HG02970 (cell line): ENCODE results near the gene GSN.

Source experiments
- ATAC-seq: cut with Tn5 transposase; IDR thresholded peaks from one replicate; pipeline ENCODE4 v1.9.1; 2021; ENCODE audit warnings: mild to moderate bottlenecking, moderate library complexity, moderate number of reproducible peaks; ENCODE audit not compliant: unreplicated experiment, low FRiP score

Gene GSN

DNA sequence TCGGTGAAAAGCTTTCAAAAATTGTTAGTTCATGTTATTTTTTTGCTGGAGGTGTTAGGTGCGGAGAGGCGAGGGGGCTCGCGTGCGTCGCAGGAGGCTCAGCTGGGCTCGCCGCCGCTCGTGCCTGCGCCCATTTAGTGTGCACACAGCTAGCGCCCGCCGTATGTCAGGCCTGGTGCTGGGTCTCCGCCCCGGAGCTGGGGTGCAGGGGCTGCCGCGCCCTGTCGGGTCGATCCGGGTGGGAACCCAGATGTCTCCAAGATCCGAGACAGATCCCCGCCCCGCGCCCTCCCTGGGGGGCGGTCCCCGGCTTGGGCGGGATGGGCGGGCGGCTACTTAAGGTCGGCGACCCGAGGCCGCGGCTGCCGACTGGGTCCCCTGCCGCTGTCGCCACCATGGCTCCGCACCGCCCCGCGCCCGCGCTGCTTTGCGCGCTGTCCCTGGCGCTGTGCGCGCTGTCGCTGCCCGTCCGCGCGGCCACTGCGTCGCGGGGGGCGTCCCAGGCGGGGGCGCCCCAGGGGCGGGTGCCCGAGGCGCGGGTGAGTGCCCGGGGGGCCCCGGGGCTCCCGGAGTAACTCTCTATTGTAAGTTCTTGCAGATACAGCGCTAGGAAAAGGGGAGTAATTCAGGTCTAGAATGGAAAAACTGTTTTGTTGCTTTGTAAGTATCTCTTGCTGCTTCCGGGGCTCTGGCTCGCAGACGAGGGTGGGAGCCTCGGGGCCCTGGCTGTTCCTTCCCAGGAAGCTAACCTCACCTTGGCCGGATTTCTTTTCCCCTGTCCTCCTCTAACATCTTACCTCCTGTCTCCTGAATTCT, 31.7 kb downstream of the GSN start:
- no peak for ATAC-seq

DNA sequence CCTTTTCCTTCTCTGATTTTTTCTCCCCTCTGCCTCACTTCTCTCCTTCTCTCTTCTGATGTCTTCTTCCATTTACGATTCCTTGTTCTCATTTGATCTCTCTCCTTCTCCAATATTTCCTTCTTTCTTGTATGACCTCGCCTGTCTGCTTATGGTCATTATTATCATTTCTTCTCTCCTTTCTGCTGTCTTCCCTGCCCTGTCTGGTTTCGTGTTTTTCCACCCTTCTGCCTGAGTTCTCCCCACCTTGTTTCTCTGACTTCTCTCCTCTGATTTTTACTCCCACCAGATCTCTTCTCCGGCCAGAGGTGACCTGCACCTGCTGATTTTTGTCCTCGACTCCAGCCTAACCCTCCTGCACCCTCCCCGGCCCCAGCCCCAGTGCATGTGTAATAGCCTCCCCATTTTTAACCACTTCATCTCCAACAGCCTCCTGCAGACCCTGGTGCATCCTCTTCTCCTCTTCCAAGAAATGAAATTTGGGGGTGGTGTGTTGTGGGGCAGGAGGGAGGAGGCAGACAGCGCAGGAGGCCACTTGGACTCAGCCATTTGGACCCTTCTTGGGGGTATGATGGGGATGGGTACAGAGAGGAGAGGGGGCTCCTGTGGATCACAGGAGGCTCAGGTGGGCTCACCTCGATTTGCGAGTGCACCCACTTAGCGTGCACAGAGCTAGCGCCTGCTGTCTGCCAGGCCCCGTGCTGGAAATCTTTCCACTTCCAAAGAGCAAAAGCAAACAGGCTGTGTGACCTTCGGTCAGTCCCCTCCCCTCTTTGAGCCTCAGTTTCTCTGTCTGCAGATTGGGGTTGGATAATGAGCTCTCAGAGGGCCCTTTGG, 32.5 kb downstream of the GSN start:
- no peak for ATAC-seq

DNA sequence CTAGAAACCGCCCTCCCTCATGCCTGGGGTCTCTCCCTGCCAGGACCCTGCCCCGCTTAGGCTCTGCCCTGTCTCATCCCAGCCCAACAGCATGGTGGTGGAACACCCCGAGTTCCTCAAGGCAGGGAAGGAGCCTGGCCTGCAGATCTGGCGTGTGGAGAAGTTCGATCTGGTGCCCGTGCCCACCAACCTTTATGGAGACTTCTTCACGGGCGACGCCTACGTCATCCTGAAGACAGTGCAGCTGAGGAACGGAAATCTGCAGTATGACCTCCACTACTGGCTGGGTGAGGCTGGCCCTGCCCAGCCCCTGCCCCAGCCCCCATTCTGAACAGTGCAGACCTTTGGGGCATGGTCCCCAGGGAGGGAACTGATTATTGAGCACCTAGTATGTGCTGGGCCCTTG, 33.9 kb downstream of the GSN start:
- no peak for ATAC-seq

DNA sequence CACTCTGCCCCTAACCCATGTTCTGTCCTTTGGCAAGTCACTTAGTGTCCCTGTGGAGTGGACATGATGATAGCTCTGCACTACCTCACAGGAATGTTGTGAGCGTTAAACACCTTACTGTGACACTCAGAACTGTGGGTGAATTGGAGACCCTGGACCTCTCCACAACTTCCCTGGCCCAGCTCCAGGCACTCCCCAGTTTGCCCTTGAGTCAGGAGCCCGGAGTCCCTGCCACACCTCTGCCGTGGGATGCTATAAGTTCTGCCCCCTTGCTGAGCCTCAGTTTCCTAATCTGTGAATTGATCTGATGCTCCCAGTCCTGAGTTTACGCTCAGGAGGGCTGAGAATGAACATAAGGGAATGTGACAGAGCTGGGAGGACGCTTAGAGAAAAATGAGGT, 34.4 kb downstream of the GSN start:
- no peak for ATAC-seq

DNA sequence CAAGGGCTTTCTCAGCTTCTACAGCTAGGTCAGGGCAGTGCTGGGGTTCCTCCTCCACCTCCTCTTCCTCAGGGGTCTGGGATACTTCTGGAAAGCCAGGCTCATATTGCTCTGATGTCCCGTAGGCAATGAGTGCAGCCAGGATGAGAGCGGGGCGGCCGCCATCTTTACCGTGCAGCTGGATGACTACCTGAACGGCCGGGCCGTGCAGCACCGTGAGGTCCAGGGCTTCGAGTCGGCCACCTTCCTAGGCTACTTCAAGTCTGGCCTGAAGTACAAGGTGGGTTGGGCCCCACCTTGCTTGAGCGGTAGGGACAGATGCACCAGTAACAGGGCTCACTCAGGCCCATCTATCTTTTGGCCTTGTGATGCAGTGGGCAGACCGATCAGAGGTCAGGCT, 34.8 kb downstream of the GSN start:
- no peak for ATAC-seq

DNA sequence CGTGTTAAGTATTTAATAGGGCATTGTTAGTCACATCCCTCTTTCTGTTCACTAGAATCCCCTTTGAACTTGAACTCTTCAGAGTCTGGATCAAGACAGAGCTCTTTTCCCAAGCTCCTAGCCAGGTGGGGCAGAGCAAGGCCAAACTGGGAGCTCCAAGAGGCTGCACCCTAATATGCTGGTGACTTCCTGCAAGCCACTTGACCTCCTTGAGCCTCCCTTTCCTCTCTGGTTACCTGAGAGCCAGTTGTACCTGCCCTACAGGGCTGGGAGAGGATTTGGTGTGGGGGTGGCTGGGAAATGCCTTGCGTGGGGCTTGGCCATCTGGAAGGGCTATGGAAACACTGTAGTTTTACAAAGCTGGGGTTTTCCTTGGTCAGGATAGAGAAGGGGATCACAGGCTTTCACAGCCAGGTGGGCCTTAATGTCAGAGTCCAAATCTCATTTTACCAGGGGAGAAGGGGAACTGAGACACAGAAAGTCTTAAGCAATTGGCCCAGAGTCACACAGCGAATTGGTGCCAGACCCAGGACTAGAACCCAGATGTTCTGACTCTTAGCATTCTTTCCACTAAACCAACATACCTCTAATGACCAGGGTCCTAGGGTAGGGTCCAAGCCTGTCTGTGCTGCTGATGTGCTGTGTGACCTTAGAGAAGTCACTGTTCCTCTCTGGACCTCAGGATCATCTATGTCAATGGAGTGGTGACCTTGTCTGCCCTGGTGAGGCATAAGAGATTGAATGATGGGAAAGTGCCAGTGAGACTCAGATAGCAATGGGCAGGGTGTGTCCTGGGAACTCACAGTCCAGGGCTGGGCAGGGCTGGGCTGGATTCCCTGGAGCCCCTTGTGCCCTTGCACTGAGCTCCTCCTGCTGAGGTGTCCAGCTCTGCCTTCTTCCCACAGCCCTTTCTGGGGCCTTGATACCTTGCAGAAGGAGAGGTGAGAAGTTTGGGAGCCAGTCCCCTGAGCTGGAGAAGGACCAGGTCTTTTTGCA, 35.8 kb downstream of the GSN start:
- ATAC-seq = no peak

DNA sequence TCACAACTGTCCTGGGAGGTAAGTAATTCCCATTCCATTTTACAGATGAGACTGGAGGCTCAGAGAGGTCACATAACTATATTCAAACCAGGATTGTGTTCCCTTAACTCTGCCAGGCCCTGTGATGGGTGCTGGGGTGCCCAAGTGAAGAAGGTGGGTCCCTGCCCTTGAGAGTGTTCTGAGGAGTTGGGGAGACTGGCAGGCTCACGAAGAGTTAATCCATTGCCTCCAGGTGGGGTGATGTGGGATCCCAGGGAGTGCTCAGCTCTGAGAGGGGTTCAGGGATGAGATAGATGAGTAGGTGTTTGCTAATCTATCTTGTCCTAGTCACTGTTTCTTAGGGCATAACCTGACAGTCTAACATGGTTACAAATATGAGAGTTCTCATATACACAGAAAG, 36.7 kb downstream of the GSN start:
- no peak for ATAC-seq

DNA sequence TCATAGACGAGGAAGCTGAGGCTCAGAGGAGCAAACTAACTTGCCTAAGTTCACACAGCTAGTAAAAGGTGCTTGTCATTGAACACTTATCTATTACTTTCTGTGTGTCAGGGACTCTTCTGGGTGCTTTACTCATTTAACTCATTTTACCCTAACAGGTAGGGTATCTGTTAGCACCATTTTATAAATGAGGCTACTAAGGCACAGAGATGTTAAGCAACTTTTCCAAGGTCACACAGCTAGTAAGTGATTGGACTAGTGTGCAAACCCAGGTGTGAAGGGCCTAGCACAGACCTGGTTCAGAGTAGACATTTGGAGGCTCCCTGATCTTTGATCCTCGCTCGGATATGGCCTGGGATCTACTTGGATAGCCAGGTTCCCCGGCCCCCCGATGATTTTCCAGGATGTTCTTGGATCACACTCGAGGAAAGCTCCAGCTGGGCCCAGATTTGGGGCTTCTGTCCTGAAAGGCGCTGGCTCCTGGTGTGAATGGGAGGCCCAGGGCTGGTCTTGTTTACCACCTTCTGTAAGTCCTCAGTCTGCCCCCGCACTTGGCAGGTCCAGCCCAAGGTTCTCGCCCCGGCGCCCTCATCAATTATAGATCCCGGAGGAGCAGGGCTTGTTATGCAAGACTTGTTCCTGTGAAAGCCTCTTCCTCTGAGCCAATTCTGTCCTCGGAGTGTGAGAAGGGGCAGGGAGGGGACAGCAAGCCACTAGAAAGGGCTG, 37.5 kb downstream of the GSN start:
- ATAC-seq = no peak

DNA sequence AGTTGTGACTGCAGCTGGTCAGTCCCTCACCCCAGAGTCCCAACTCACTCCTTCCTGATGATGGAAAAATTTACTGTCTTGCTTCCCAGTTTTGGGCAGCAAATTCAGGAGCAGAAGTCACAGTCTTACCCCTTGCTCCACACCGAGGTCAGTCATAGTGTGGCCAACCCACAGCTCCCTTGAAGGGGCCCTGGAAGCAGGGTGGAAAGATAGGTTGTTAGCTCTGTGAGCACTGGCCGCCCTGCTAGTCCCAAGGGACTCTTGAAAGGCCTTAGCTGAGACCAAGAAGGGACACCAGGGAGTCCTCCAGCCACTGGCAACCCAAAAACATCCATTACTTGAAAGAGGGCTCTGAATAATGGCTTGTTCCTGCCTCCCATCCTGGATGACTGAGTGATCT, 40.0 kb downstream of the GSN start:
- ATAC-seq = no peak

DNA sequence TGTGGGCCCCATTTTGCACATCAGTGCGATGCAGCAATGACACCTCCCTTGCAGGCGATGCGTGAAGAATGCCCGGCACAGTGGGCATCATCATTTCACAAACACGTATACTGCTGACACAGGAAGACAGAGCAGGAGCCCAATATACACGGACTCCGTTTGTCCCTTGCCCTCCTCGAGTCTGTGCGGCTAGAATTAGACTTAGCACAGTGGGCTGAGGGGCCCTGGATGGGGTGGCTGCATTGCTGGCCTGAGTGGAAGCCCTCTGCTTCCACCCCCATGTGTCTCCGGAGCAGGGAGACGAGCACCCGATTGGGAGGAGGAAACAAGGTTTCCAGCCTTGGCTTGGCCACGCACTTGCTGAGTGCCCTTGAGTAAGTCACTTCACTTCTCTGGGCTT, 40.8 kb downstream of the GSN start:
- ATAC-seq = no peak

DNA sequence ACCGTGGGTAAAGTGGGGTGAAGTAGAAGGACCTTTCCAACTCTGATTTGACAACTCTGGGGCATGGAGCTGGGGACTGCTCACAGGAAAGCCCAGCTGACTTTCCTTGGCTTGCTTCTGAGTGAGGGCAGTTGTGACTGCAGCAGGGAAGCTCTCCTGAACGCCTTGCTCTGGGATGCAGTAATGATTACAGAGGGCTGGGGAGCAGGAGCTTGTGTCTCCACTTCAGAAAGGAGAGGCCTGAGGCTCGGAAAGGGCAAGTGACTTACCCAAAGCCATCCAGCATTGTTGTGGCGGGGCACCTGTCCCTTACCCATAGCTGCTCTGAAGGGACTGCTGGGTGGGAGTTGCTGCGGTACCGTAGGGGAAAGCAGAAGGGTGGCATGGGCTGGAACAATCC, 41.2 kb downstream of the GSN start:
- no peak for ATAC-seq

DNA sequence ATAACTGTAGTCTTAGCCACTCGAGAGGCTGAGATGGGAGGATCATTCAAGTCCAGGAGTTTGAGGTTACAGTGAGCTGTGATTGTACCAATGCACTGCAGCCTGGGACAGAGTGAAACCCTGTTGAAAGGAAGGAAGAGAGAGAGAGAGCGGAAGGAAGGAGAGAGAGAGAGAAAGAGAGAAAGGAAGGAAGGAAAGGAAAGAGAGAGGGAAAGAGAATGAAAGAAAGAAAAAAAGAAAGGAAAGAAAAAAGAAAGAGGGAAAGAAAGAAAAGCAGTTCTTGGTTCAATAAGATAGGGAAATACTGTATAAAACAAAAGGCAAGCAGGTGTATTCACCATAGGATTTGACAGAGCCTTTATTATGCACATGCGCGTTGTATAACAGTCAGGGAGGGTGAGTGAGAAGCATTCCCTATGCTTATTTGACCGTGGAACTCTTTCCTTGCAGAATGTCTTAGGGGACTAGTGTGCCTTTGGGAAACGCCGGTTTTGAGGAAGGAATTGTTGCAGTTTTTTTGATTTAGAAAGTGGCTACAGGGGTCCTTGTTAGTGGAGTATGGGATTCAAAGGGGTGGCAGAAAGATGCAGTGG, 42.0 kb downstream of the GSN start:
- ATAC-seq = no peak

DNA sequence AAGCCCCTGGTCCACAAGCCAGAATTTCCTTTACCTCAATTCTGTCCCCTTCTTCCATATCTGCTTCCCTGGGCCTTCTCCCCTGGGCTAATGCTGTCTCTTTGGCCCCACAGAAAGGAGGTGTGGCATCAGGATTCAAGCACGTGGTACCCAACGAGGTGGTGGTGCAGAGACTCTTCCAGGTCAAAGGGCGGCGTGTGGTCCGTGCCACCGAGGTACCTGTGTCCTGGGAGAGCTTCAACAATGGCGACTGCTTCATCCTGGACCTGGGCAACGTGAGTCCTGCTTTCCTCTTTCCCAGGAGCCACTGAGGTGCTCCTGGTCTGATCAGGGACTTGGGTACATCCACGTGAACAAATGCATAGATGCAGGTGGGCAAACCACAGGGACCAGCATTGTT, 42.6 kb downstream of the GSN start:
- no peak for ATAC-seq

DNA sequence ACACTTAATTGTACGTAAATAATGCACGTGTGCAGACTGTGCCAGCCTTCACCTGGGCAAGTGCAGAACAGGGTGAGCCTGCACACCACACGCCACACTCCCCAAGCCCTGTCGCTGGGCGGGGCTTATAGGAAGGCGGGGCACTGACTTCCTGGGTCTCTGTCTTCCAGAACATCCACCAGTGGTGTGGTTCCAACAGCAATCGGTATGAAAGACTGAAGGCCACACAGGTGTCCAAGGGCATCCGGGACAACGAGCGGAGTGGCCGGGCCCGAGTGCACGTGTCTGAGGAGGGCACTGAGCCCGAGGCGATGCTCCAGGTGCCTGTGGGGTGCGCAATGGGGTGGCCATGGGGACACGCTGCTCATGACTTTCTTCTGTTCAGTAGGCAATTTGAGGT, 44.2 kb downstream of the GSN start:
- ATAC-seq = no peak

DNA sequence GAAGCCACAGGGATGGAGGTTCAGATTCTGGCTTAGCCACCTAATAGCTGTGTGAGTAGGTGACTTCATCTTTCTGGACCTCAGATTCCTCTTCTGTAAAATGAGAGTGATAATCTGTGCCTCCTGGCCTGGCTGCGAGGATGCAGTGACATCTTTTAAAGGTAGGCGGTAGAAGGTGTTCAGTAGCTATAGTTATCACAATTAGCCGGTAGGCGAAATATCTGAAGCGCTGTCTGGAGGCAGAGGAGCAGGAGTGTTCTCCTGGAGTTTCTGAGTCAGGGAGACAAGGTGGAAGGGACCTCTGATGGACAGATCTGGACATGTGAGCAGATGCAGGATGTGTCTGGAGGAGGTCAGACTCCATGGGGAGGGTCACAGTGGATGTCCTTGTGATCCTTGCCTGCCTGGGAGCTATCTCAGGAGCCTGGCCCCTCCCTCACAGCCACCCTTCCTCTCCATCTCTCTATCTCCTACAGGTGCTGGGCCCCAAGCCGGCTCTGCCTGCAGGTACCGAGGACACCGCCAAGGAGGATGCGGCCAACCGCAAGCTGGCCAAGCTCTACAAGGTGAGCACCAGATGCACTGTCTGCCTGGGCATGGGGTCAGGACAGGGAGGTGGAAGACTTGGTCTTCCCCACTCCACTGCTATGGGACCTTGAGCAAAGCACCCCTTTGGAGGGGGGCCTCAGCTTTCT, 45.6 kb downstream of the GSN start:
- no peak for ATAC-seq

DNA sequence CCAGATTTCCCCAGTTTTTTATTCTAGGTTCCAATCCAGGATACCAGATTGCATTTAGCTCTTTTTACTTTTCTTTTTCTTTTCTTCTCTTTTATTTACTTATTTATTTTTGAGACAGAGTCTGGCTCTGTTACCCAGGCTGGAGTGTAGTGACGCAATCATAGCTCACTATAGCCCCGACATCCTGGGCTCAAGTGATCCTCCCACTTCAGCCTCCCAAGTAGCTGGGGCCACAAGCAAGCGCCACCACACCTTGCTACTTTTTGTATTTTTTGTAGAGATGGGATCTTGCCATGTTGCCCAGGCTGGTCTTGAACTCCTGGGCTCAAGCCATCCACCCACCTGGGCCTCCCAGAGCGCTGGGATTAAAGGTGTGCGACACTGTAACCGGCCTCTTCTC, 48.4 kb downstream of the GSN start:
- ATAC-seq = no peak

DNA sequence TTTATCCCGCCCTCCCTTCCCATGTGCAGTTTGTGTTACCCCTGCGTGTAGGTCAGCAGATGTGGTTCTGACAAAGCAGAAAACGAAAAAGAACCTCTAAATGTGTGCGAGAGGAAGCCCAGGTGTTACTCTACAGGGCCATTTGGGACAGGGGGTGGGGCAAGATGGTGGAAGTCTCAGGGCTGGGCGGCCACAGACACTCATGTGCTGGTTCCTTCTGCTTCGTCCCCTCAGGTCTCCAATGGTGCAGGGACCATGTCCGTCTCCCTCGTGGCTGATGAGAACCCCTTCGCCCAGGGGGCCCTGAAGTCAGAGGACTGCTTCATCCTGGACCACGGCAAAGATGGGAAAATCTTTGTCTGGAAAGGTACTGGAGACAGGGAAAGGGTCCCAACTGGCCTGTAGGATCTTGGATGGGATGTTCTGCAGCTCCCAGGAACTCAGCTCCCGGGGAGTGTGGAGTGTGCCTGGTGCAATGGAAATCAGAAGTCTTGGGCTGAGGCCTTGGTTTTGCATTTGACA, 49.0 kb downstream of the GSN start:
- ATAC-seq = no peak

DNA sequence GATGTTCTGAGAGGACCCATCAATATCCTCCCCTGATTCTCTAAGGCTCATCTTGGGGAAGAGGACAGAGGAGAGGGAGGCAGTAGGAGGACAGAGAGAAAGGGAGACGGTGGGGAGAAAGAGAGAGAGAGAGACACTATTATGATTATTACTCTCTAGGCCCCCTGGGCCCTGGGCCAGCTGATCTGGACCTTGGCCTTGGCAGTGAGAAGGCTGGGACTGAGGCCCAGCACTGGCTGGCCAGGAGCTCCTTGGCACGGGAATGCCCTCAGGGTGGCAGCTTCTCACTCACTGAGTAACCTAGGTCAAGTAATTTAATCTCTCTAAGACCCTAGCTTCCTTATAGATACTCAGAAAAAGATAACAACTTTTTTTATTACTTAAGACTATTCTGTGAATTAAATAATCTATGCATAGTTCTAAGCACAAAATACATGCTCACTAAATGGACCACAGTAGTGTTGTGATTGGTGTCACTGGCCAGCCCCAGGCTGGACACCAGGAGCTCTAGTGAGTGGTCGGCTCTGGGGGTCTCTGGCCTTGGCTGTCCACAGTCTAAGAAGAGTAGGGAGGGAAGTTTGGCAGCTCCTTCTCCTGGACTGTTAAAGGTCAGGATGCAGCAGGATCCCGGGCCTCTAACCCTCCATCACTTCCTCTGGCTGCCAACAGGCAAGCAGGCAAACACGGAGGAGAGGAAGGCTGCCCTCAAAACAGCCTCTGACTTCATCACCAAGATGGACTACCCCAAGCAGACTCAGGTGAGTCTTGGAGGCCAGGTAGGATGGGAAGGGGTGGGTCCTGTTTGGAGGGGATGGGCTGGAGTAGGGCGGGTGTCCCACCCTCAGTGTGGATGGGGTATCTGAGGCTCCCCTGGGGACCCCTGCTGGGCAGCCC, 50.0 kb downstream of the GSN start:
- no peak for ATAC-seq
